Vagina (tissue), 2 donors: ENCODE measurements around the gene CNTNAP1.

Source experiments
- POLR2A ChIP-seq, 2 donors: fragments of 450-650 bp; IDR thresholded peaks; one replicate each; pipeline ENCODE4 v1.6.1; 2017; ENCODE audit warnings: antibody characterized with exemption in 2 of 2, mild to moderate bottlenecking in 2 of 2, moderate library complexity in 2 of 2
- TF ChIP-seq, protein P1 (sequence below), 3 experiments: fragments of 450-650 bp in 2 of 3; fragments of 200-600 bp in 1 of 3; sonication (generic) in 1 of 3; IDR thresholded peaks; one replicate each; pipeline ENCODE4 v1.5.1; 2017 to 2019; ENCODE audit warnings: antibody characterized with exemption in 3 of 3, mild to moderate bottlenecking in 2 of 3, moderate library complexity in 2 of 3

DNA sequence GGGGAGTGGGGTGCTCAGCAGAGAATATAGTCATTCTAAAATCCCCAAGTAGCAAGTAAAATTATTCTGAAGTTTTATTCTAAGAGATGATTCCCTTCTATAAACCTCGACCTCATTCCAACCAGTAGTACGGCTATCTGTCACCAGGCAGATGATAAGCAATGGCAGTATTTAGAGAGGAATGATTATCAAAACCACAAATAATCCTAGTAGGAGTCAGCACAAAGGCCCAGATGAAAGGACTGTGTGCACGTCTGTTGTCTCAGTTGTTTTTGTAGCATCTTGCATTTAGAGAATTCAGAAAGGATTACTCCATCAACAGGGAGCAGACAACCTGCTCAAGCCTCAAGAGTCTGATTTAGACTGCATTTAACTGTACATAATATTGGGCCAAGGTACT lies 41.3 kb downstream of the CNTNAP1 start:
- TF ChIP-seq, protein P1, sequence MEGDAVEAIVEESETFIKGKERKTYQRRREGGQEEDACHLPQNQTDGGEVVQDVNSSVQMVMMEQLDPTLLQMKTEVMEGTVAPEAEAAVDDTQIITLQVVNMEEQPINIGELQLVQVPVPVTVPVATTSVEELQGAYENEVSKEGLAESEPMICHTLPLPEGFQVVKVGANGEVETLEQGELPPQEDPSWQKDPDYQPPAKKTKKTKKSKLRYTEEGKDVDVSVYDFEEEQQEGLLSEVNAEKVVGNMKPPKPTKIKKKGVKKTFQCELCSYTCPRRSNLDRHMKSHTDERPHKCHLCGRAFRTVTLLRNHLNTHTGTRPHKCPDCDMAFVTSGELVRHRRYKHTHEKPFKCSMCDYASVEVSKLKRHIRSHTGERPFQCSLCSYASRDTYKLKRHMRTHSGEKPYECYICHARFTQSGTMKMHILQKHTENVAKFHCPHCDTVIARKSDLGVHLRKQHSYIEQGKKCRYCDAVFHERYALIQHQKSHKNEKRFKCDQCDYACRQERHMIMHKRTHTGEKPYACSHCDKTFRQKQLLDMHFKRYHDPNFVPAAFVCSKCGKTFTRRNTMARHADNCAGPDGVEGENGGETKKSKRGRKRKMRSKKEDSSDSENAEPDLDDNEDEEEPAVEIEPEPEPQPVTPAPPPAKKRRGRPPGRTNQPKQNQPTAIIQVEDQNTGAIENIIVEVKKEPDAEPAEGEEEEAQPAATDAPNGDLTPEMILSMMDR (IDR thresholded peaks at IDR 0.05): no peak
- TF ChIP-seq POLR2A (IDR thresholded peaks at IDR 0.05): no peak
